BJ (cell line): ENCODE data around the gene SYNGR3. TPM values are rescaled to one million over a fixed set of nuclear protein-coding genes. Genes with fewer than 3 reads are reported as not detected.

Experiments
- CTCF ChIA-PET: fragments of 350-600 bp; formaldehyde crosslinking; extraction: SDS; loops from one replicate; lab custom pipeline; 2021; ENCODE audit warnings: antibody characterized with exemption, inconsistent platforms; lab: Yijun Ruan, JAX
- POLR2A ChIA-PET: fragments of 300-600 bp; sonication (Branson Sonifier 250); formaldehyde crosslinking; extraction: SDS; loops from one replicate; lab custom pipeline; 2021; ENCODE audit warnings: antibody characterized with exemption; lab: Charles Lee
- DNase-seq: peaks from one replicate; pipeline ENCODE4 v3.0.0-alpha.2; 2011; ENCODE audit warnings: low read depth
- H3K27me3 ChIP-seq: 2 replicates; pipeline ENCODE4 v1.6.0; 2011; ENCODE audit warnings: low read length; ENCODE audit not compliant: control insufficient read depth, insufficient read depth
- H3K36me3 ChIP-seq: 2 replicates; pipeline ENCODE4 v1.5.1; 2011; ENCODE audit warnings: low read length; ENCODE audit not compliant: control insufficient read depth, insufficient read depth
- H3K4me3 ChIP-seq: 2 replicates; pipeline ENCODE4 v1.5.1; 2011; ENCODE audit warnings: low read depth, mild to moderate bottlenecking, control low read depth, low read length
- CTCF ChIP-seq: IDR thresholded peaks from 2 replicates; pipeline ENCODE4 v1.5.1; 2011; ENCODE audit warnings: low read depth, mild to moderate bottlenecking, control low read depth, inconsistent platforms, low read length, moderate library complexity; ENCODE audit not compliant: insufficient read depth
- polyA plus RNA-seq: library from polyadenylated mRNA; depleted of rRNA; stranded (reverse); fragments of >200 nt; gene quantifications from 2 replicates; pipeline ENCODE4 v1.2.3, GENCODE V29; 2011

Gene SYNGR3
- polyA plus RNA-seq, 1 experiment = 3.3 TPM

- H3K4me3 ChIP-seq = no peak overlapping the region
Observed at GRCh38 chr16:2029350-2029749, 39.6 kb downstream of the SYNGR3 start.

GRCh38 chr16:2030036-2030435 lies 40.3 kb downstream of the SYNGR3 start:
- no peaks in the 10 kb centered on the region for H3K27me3 ChIP-seq
- no peak for TF ChIP-seq CTCF
- peaks cover 12% of the 10 kb centered on the region for H3K36me3 ChIP-seq
- ChIA-PET CTCF (interaction anchor here (0.5 to 0.8 kb wide), 2 partner anchors 26 to 35 kb away, joined by 3 read pairs; no protein-coding TSS in a partner anchor), POLR2A (no interaction called here)
- no peak overlapping the region for H3K4me3 ChIP-seq
- no peak for DNase-seq

More at GRCh38 chr16:2029350-2029749, 39.6 kb downstream of the SYNGR3 start:
- POLR2A ChIA-PET = no interaction called here
- TF ChIP-seq CTCF = no peak
- H3K27me3 ChIP-seq = no peaks in the 10 kb centered on the region
- no peak for DNase-seq
- peaks cover 12% of the 10 kb centered on the region for H3K36me3 ChIP-seq
- CTCF ChIA-PET = no interaction called here

GRCh38 chr16:2031081-2031577 lies 41.4 kb downstream of the SYNGR3 start:
- ChIA-PET POLR2A (no interaction called here), CTCF (interaction anchor here (2.3 kb wide), 1 partner anchor 109 kb away, joined by 4 read pairs; no protein-coding TSS in a partner anchor)
- Histone ChIP-seq H3K27me3 (no peaks in the 10 kb centered on the region), H3K36me3 (peaks cover 14% of the 10 kb centered on the region), H3K4me3 (no peak overlapping the region)
- TF ChIP-seq CTCF = no peak
- no peak for DNase-seq

GRCh38 chr16:2032285-2033056 lies 42.7 kb downstream of the SYNGR3 start:
- Histone ChIP-seq H3K4me3 (peak overlapping the region; percentile 47), H3K27me3 (no peaks in the 10 kb centered on the region), H3K36me3 (peaks cover 27% of the 10 kb centered on the region)
- CTCF ChIA-PET = interaction anchor here (1.1 to 2.3 kb wide), 3 partner anchors 9 to 108 kb away, joined by 4 to 7 read pairs (median 5); no protein-coding TSS in a partner anchor
- no peak for DNase-seq
- POLR2A ChIA-PET = interaction anchor here (0.6 to 1.1 kb wide), 2 partner anchors 15 to 123 kb away, joined by 3 to 4 read pairs; partner anchors contain the start of genes NTHL1, TRAF7 and TSC2
- no peak for TF ChIP-seq CTCF
